NCI-H226 (cell line): ENCODE results near the gene SLC25A17.
A peak's percentile ranks its signal among the peaks of the same experiment; 100 is the strongest.
"Not testable (repeated sequence)": the region's sequence is repeated elsewhere in the genome, so short reads cannot be mapped to it uniquely, and the experiment has no call there.

ENCODE experiments used
- DNase-seq: peaks from one replicate; pipeline ENCODE4 v3.0.0-alpha.2; 2015

Gene SLC25A17

GRCh38 chr22:40818747-40819598 is at the start of gene SLC25A17:
Gene SLC25A17, minus strand, starts transcription at chr22:40819346. Its CDS starts 98 bp downstream, at chr22:40819248.
- DNase-seq = peak; percentile 61

- DNase-seq = not testable (repeated sequence)
These were observed 49.2 kb upstream of the SLC25A17 start for GRCh38 chr22:40868379-40868778.

GRCh38 chr22:40867109-40867508 is 48.0 kb upstream of the SLC25A17 start:
- DNase-seq = no peak

GRCh38 chr22:40862537-40862936 is 43.4 kb upstream of the SLC25A17 start:
- DNase-seq = no peak

GRCh38 chr22:40862013-40862412 is 42.9 kb upstream of the SLC25A17 start, which contains the start of gene DNAJB7:
Gene DNAJB7, minus strand, starts transcription at chr22:40862113. Its CDS starts 119 bp downstream, at chr22:40861994.
- DNase-seq = no peak

GRCh38 chr22:40857309-40857855 is 38.2 kb upstream of the SLC25A17 start:
- no peak for DNase-seq

GRCh38 chr22:40856513-40857308 is 37.6 kb upstream of the SLC25A17 start, which contains the start of the genes ST13 and XPNPEP3:
Gene ST13, minus strand, starts transcription at chr22:40856639. Its CDS starts 99 bp downstream, at chr22:40856540.
Gene XPNPEP3, plus strand, starts transcription at chr22:40857148. Its CDS starts 34 bp downstream, at chr22:40857182.
- DNase-seq = peak; percentile 77

- DNase-seq = no peak
These were observed 36.9 kb upstream of the SLC25A17 start for GRCh38 chr22:40855979-40856512.

- DNase-seq = no peak
These were observed 36.2 kb upstream of the SLC25A17 start for GRCh38 chr22:40855071-40855978.

GRCh38 chr22:40853961-40854360 is 34.8 kb upstream of the SLC25A17 start:
- no peak for DNase-seq

- no peak for DNase-seq
These were observed 34.2 kb upstream of the SLC25A17 start for GRCh38 chr22:40853333-40853732.

GRCh38 chr22:40845816-40846215 is 26.7 kb upstream of the SLC25A17 start:
- not testable (repeated sequence) for DNase-seq

- no peak for DNase-seq
These were observed 25.8 kb upstream of the SLC25A17 start for GRCh38 chr22:40844951-40845350.

- DNase-seq = no peak
These were observed 19.3 kb upstream of the SLC25A17 start for GRCh38 chr22:40838486-40838885.

- DNase-seq = no peak
These were observed 15.5 kb upstream of the SLC25A17 start for GRCh38 chr22:40834619-40835018.

GRCh38 chr22:40829131-40829530 is 10.0 kb upstream of the SLC25A17 start:
- DNase-seq = no peak

GRCh38 chr22:40826984-40827741 is 8.0 kb upstream of the SLC25A17 start:
- peak; percentile 22 for DNase-seq

GRCh38 chr22:40826292-40826691 is 7.1 kb upstream of the SLC25A17 start:
- DNase-seq = not testable (repeated sequence)

GRCh38 chr22:40823426-40823825 is 4.3 kb upstream of the SLC25A17 start:
- no peak for DNase-seq

- DNase-seq = no peak
These were observed 524 bp upstream of the SLC25A17 start for GRCh38 chr22:40819599-40820140.
